GM19035 (cell line): Measurements from ENCODE around the gene ZFP69.
"Not testable (repeated sequence)": the region's sequence is repeated elsewhere in the genome, so short reads cannot be mapped to it uniquely, and the experiment has no call there.

Experiments
- ATAC-seq: cut with Tn5 transposase; IDR thresholded peaks from one replicate; pipeline ENCODE4 v1.9.1; 2021; ENCODE audit not compliant: unreplicated experiment

Gene ZFP69

GRCh38 chr1:40476924-40477677 lies at the start of gene ZFP69:
Gene ZFP69 (plus strand): TSS chr1:40477290. CDS start chr1:40479362, 2,072 bp downstream.
- ATAC-seq: peak; percentile 83

- no peak for ATAC-seq
These were observed 45.7 kb upstream of the ZFP69 start for GRCh38 chr1:40431385-40431784.

GRCh38 chr1:40432644-40433390 lies 44.3 kb upstream of the ZFP69 start:
- ATAC-seq: no peak

- ATAC-seq: no peak
These were observed 41.6 kb upstream of the ZFP69 start for GRCh38 chr1:40435471-40435870.

- no peak for ATAC-seq
These were observed 41.2 kb upstream of the ZFP69 start for GRCh38 chr1:40435876-40436275.

- ATAC-seq: no peak
These were observed 38.6 kb upstream of the ZFP69 start for GRCh38 chr1:40438391-40439015.

GRCh38 chr1:40439247-40439646 lies 37.8 kb upstream of the ZFP69 start:
- no peak for ATAC-seq

- peak; percentile 86 for ATAC-seq
These were observed 27.2 kb upstream of the ZFP69 start, which contains the start of gene ZFP69B for GRCh38 chr1:40449684-40450494. Gene ZFP69B (plus strand): TSS chr1:40450476. CDS start chr1:40450962, 486 bp downstream.

GRCh38 chr1:40450495-40451237 lies 26.4 kb upstream of the ZFP69 start:
- ATAC-seq: peak; percentile 49

- ATAC-seq: no peak
These were observed 25.9 kb upstream of the ZFP69 start for GRCh38 chr1:40451238-40451585.

GRCh38 chr1:40454873-40455272 lies 22.2 kb upstream of the ZFP69 start:
- no peak for ATAC-seq

GRCh38 chr1:40462956-40463590 lies 14.0 kb upstream of the ZFP69 start:
- ATAC-seq: no peak

- ATAC-seq: no peak
These were observed 7.8 kb upstream of the ZFP69 start for GRCh38 chr1:40469327-40469726.

- no peak for ATAC-seq
These were observed 1.8 kb upstream of the ZFP69 start for GRCh38 chr1:40475268-40475667.

GRCh38 chr1:40477678-40478053 lies 576 bp downstream of the ZFP69 start:
- ATAC-seq: peak; percentile 36

GRCh38 chr1:40478276-40478675 lies 1.2 kb downstream of the ZFP69 start:
- ATAC-seq: no peak

GRCh38 chr1:40479156-40479555 lies 2.1 kb downstream of the ZFP69 start:
- no peak for ATAC-seq

GRCh38 chr1:40495315-40495903 lies 18.3 kb downstream of the ZFP69 start:
- no peak for ATAC-seq

- not testable (repeated sequence) for ATAC-seq
These were observed 25.6 kb downstream of the ZFP69 start for GRCh38 chr1:40502651-40503050.
